HEK293 (cell line): ENCODE measurements around the gene LEO1.

ENCODE experiments used
- CTCF ChIA-PET: fragments of 350-600 bp; formaldehyde crosslinking; extraction: SDS; loops from one replicate; lab custom pipeline; 2021; ENCODE audit warnings: antibody characterized with exemption; lab: Yijun Ruan, JAX
- POLR2A ChIA-PET: fragments of 300-600 bp; formaldehyde crosslinking; extraction: SDS; loops from one replicate; lab custom pipeline; 2020; ENCODE audit warnings: antibody characterized with exemption, inconsistent platforms; lab: Yijun Ruan, JAX
- H3K27ac ChIP-seq: fragments of 200-500 bp; sonication (Bioruptor generic); 2 replicates; pipeline ENCODE4 v1.5.1; 2014; ENCODE audit warnings: low read depth, low read length, control low read depth, inconsistent platforms; ENCODE audit errors: extremely low read depth
- H3K36me3 ChIP-seq, 2 experiments: fragments of 200-500 bp in 1 of 2; sonication (Bioruptor generic) in 1 of 2; 1 replicate in 1 of 2; 2 replicates in 1 of 2; pipeline ENCODE4 v1.5.1; 2014 to 2017; ENCODE audit warnings: inconsistent platforms in 2 of 2, low read length in 2 of 2; ENCODE audit not compliant: control insufficient read depth in 2 of 2, insufficient read depth in 1 of 2
- H3K4me1 ChIP-seq: fragments of 200-500 bp; sonication (Bioruptor generic); 2 replicates; pipeline ENCODE4 v1.5.1; 2014; ENCODE audit warnings: mild to moderate bottlenecking, low read length, inconsistent platforms; ENCODE audit not compliant: control insufficient read depth, insufficient read depth
- H3K4me3 ChIP-seq: 2 replicates; pipeline ENCODE4 v1.5.1; 2011; ENCODE audit warnings: low read depth, mild to moderate bottlenecking, control low read depth, low read length, moderate library complexity
- H3K9me3 ChIP-seq: fragments of 200-500 bp; sonication (Bioruptor generic); 2 replicates; pipeline ENCODE4 v1.5.1; 2014; ENCODE audit warnings: low read depth, low read length, inconsistent platforms; ENCODE audit not compliant: control insufficient read depth, insufficient read depth
- EGR2 ChIP-seq: fragments of 450-650 bp; formaldehyde crosslinking; IDR thresholded peaks from 2 replicates; pipeline ENCODE4 v1.5.1; 2016; ENCODE audit warnings: low read depth, missing biosample characterization, missing genetic modification characterization
- HOXA7 ChIP-seq: sonication (generic); formaldehyde crosslinking; IDR thresholded peaks from 2 replicates; pipeline ENCODE4 v1.8.1; 2022; ENCODE audit warnings: missing genetic modification reagents, borderline replicate concordance
- KLF7 ChIP-seq: fragments of 450-650 bp; formaldehyde crosslinking; IDR thresholded peaks from 2 replicates; pipeline ENCODE4 v1.5.1; 2016; ENCODE audit warnings: missing biosample characterization, missing genetic modification characterization, borderline replicate concordance
- PRDM1 ChIP-seq: fragments of 450-650 bp; formaldehyde crosslinking; IDR thresholded peaks from 2 replicates; pipeline ENCODE4; 2016; ENCODE audit warnings: missing biosample characterization, missing genetic modification characterization
- PRDM2 ChIP-seq: fragments of 450-650 bp; formaldehyde crosslinking; IDR thresholded peaks from 2 replicates; pipeline ENCODE4 v1.5.1; 2016; ENCODE audit warnings: missing biosample characterization, missing genetic modification characterization, borderline replicate concordance
- SP7 ChIP-seq: fragments of 450-650 bp; formaldehyde crosslinking; IDR thresholded peaks from 2 replicates; pipeline ENCODE4 v1.5.1; 2016; ENCODE audit warnings: missing biosample characterization, missing genetic modification characterization
- ZBTB1 ChIP-seq: fragments of 450-650 bp; formaldehyde crosslinking; IDR thresholded peaks from 2 replicates; pipeline ENCODE4 v1.5.1; 2016; ENCODE audit warnings: missing biosample characterization, missing genetic modification characterization
- ZBTB20 ChIP-seq: fragments of 450-650 bp; formaldehyde crosslinking; IDR thresholded peaks from 2 replicates; pipeline ENCODE4 v1.5.1; 2016; ENCODE audit warnings: missing biosample characterization, missing genetic modification characterization
- ZBTB26 ChIP-seq: fragments of 450-650 bp; formaldehyde crosslinking; optimal IDR thresholded peaks from 2 replicates; pipeline ENCODE3; 2016; ENCODE audit warnings: missing biosample characterization, mild to moderate bottlenecking, missing genetic modification characterization
- ZEB2 ChIP-seq: fragments of 450-650 bp; formaldehyde crosslinking; IDR thresholded peaks from 2 replicates; pipeline ENCODE4 v1.5.1; 2016; ENCODE audit warnings: missing biosample characterization, missing genetic modification characterization
- ZNF155 ChIP-seq: fragments of 450-650 bp; formaldehyde crosslinking; IDR thresholded peaks from 2 replicates; pipeline ENCODE4 v1.5.1; 2016; ENCODE audit warnings: missing biosample characterization, missing genetic modification characterization
- ZNF202 ChIP-seq: fragments of 450-650 bp; formaldehyde crosslinking; IDR thresholded peaks from 2 replicates; pipeline ENCODE4 v1.5.1; 2016; ENCODE audit warnings: missing biosample characterization, missing genetic modification characterization, borderline replicate concordance
- ZNF223 ChIP-seq: fragments of 450-650 bp; formaldehyde crosslinking; IDR thresholded peaks from 2 replicates; pipeline ENCODE4 v1.5.1; 2016; ENCODE audit warnings: missing biosample characterization, missing genetic modification characterization
- ZNF23 ChIP-seq: fragments of 450-650 bp; formaldehyde crosslinking; IDR thresholded peaks from 2 replicates; pipeline ENCODE4 v1.5.1; 2016; ENCODE audit warnings: missing biosample characterization, missing genetic modification characterization, borderline replicate concordance
- ZNF248 ChIP-seq: fragments of 450-650 bp; formaldehyde crosslinking; IDR thresholded peaks from 2 replicates; pipeline ENCODE4 v1.5.1; 2017; ENCODE audit warnings: missing biosample characterization, missing genetic modification characterization
- ZNF416 ChIP-seq: fragments of 450-650 bp; formaldehyde crosslinking; IDR thresholded peaks from 2 replicates; pipeline ENCODE4 v1.5.1; 2016; ENCODE audit warnings: missing biosample characterization, missing genetic modification characterization
- ZNF426 ChIP-seq: fragments of 450-650 bp; formaldehyde crosslinking; IDR thresholded peaks from 2 replicates; pipeline ENCODE4 v1.5.1; 2017; ENCODE audit warnings: missing biosample characterization, missing genetic modification characterization, mild to moderate bottlenecking, inconsistent platforms, moderate library complexity
- ZNF48 ChIP-seq: fragments of 450-650 bp; formaldehyde crosslinking; IDR thresholded peaks from 2 replicates; pipeline ENCODE4 v1.5.1; 2016; ENCODE audit warnings: missing biosample characterization, missing genetic modification characterization
- ZNF510 ChIP-seq: fragments of 450-650 bp; formaldehyde crosslinking; IDR thresholded peaks from 2 replicates; pipeline ENCODE4 v1.5.1; 2018; ENCODE audit warnings: mild to moderate bottlenecking, missing genetic modification characterization, missing biosample characterization; ENCODE audit not compliant: insufficient replicate concordance
- ZNF521 ChIP-seq: fragments of 450-650 bp; formaldehyde crosslinking; IDR thresholded peaks from 2 replicates; pipeline ENCODE4 v1.5.1; 2017; ENCODE audit warnings: missing biosample characterization, mild to moderate bottlenecking, missing genetic modification characterization
- ZNF530 ChIP-seq: fragments of 450-650 bp; formaldehyde crosslinking; IDR thresholded peaks from 2 replicates; pipeline ENCODE4 v1.5.1; 2016; ENCODE audit warnings: low read depth, missing biosample characterization, missing genetic modification characterization
- ZNF777 ChIP-seq: fragments of 450-650 bp; formaldehyde crosslinking; IDR thresholded peaks from 2 replicates; pipeline ENCODE4 v1.5.1; 2017; ENCODE audit warnings: missing biosample characterization, missing genetic modification characterization, borderline replicate concordance
- ZNF843 ChIP-seq: fragments of 450-650 bp; formaldehyde crosslinking; IDR thresholded peaks from 2 replicates; pipeline ENCODE4 v1.5.1; 2016; ENCODE audit warnings: missing biosample characterization, missing genetic modification characterization
- ZSCAN16 ChIP-seq: fragments of 450-650 bp; formaldehyde crosslinking; IDR thresholded peaks from 2 replicates; pipeline ENCODE4 v1.5.1; 2016; ENCODE audit warnings: missing biosample characterization, missing genetic modification characterization
- ZSCAN30 ChIP-seq: fragments of 450-650 bp; IDR thresholded peaks from 2 replicates; pipeline ENCODE4 v1.5.1; 2018; ENCODE audit warnings: missing biosample characterization, mild to moderate bottlenecking, missing genetic modification characterization, moderate library complexity
- ZSCAN4 ChIP-seq: fragments of 450-650 bp; formaldehyde crosslinking; IDR thresholded peaks from 2 replicates; pipeline ENCODE4 v1.5.1; 2017; ENCODE audit warnings: missing biosample characterization, missing genetic modification characterization
- TF ChIP-seq, protein P1 (sequence below): fragments of 450-650 bp; formaldehyde crosslinking; IDR thresholded peaks from 2 replicates; pipeline ENCODE4 v1.5.1; 2016; ENCODE audit warnings: missing biosample characterization, missing genetic modification characterization

Gene LEO1

DNA sequence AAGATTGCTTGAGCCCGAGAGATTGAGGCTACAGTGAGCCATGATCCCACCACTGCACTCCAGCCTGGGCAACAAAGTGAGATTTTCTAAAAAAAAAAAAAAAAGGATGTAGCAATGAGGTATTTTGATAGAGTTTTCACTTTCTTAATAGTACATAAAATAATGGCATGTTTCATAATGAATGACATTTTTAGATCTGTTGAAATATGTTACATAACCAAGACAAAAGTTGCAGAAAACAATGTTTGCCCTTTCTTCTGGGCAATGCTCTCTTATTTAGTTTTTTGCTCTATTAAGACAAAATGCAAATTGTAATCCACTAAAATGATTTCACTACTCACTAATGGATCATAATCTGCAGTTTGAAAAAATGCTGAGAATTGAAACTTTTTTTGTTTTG lies 43.0 kb upstream of the LEO1 start:
- Histone ChIP-seq H3K4me1 (peaks cover 6% of the 10 kb centered on the region; the same call in 1 of the 2 replicates), H3K36me3 (no peaks in the 10 kb centered on the region), H3K9me3 (no peaks in the 10 kb centered on the region)
- POLR2A ChIA-PET = no interaction called here
- CTCF ChIA-PET = no interaction called here
- no peak for TF ChIP-seq ZBTB26
- TF ChIP-seq ZNF843 (tag by site-specific recombination) = no peak
- no peak for TF ChIP-seq KLF7 (tag by site-specific recombination)
- TF ChIP-seq ZNF777 (tag by site-specific recombination) = no peak
- TF ChIP-seq ZNF23 (tag by site-specific recombination) = no peak
- no peak for TF ChIP-seq ZNF426 (tag by site-specific recombination)
- no peak for TF ChIP-seq ZSCAN16 (tag by site-specific recombination)
- no peak for TF ChIP-seq ZNF416 (tag by site-specific recombination)
- no peak for TF ChIP-seq ZSCAN4
- TF ChIP-seq ZNF202 = no peak
- no peak for TF ChIP-seq ZBTB20
- TF ChIP-seq, all 188 proteins: peak for 0
- H3K4me3 ChIP-seq = no peak overlapping the region
- no peak overlapping the region for H3K27ac ChIP-seq

- CTCF ChIA-PET = no interaction called here
- no peak for TF ChIP-seq ZNF510
- no peak for TF ChIP-seq ZNF155 (tag by site-specific recombination)
- no peak for TF ChIP-seq SP7
- TF ChIP-seq ZNF223 (tag by site-specific recombination) = no peak
- no peak for TF ChIP-seq ZEB2 (tag by site-specific recombination)
- TF ChIP-seq ZNF248 (tag by site-specific recombination) = no peak
- TF ChIP-seq EGR2 (tag by site-specific recombination) = no peak
- TF ChIP-seq PRDM2 (tag by site-specific recombination) = no peak
- TF ChIP-seq, protein P1, sequence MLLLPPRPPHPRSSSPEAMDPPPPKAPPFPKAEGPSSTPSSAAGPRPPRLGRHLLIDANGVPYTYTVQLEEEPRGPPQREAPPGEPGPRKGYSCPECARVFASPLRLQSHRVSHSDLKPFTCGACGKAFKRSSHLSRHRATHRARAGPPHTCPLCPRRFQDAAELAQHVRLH = no peak
- TF ChIP-seq ZSCAN30 (tag by site-specific recombination) = no peak
- no peak for TF ChIP-seq ZNF521 (tag by site-specific recombination)
- no peak for TF ChIP-seq ZNF530 (tag by site-specific recombination)
- no peak for TF ChIP-seq HOXA7 (CRISPR knock-in tag)
- TF ChIP-seq ZBTB1 (tag by site-specific recombination) = no peak
- no peak for TF ChIP-seq PRDM1 (tag by site-specific recombination)
- no peak for TF ChIP-seq ZNF48 (tag by site-specific recombination)
- TF ChIP-seq, all 188 proteins: peak for 0
- no peaks in the 10 kb centered on the region for H3K9me3 ChIP-seq
- H3K27ac ChIP-seq = no peak overlapping the region
- POLR2A ChIA-PET = no interaction called here
- H3K4me1 ChIP-seq = peaks cover 6% of the 10 kb centered on the region; the same call in 1 of the 2 replicates
- no peaks in the 10 kb centered on the region for H3K36me3 ChIP-seq
- H3K4me3 ChIP-seq = no peak overlapping the region
Measured at GRCh38 chr15:52013151-52013791, 41.7 kb upstream of the LEO1 start.
